MM.1S (cell line): Measurements from ENCODE around the gene ANKH.

ENCODE experiments used
- DNase-seq: peaks from one replicate; pipeline ENCODE4 v3.0.0-alpha.2; 2015
- H2AFZ ChIP-seq: fragments of 300-600 bp; sonication (generic); 2 replicates; pipeline ENCODE4 v1.6.0; 2016; ENCODE audit warnings: antibody characterized with exemption, low read length
- H3F3A ChIP-seq: fragments of 300-600 bp; sonication (generic); 2 replicates; pipeline ENCODE4 v1.6.1; 2016; ENCODE audit warnings: mild to moderate bottlenecking, antibody characterized with exemption, low read length, moderate library complexity, mixed read lengths; ENCODE audit not compliant: insufficient read depth
- H3K27ac ChIP-seq: fragments of 300-600 bp; sonication (generic); 2 replicates; pipeline ENCODE4 v1.5.1; 2016; ENCODE audit warnings: mild to moderate bottlenecking, low read length
- H3K27me3 ChIP-seq: fragments of 300-600 bp; sonication (generic); replicated peaks from 2 replicates; pipeline ENCODE4 v1.6.0; 2016; ENCODE audit warnings: low read length; ENCODE audit not compliant: insufficient read depth
- H3K36me3 ChIP-seq: fragments of 300-600 bp; sonication (generic); replicated peaks from 2 replicates; pipeline ENCODE4 v1.6.1; 2016; ENCODE audit warnings: mild to moderate bottlenecking, low read length, mixed read lengths; ENCODE audit not compliant: insufficient read depth
- H3K4me1 ChIP-seq: fragments of 300-600 bp; sonication (generic); 2 replicates; pipeline ENCODE4 v1.6.1; 2016; ENCODE audit warnings: low read length, mixed read lengths
- H3K4me2 ChIP-seq: fragments of 300-600 bp; sonication (generic); 2 replicates; pipeline ENCODE4 v1.6.0; 2016; ENCODE audit warnings: low read depth, low read length
- H3K4me3 ChIP-seq: fragments of 300-600 bp; sonication (generic); 2 replicates; pipeline ENCODE4 v1.5.1; 2016; ENCODE audit warnings: low read length, mixed read lengths
- H3K79me2 ChIP-seq: fragments of 300-600 bp; sonication (generic); 2 replicates; pipeline ENCODE4 v1.6.1; 2016; ENCODE audit warnings: mixed run types, low read length, mixed read lengths
- H3K9ac ChIP-seq: fragments of 300-600 bp; sonication (generic); 2 replicates; pipeline ENCODE4 v1.6.1; 2016; ENCODE audit warnings: low read length, mixed read lengths
- H3K9me2 ChIP-seq: fragments of 300-600 bp; sonication (generic); replicated peaks from 2 replicates; pipeline ENCODE4 v1.6.1; 2016; ENCODE audit warnings: mild to moderate bottlenecking, low read length, mixed read lengths; ENCODE audit not compliant: insufficient read depth
- H3K9me3 ChIP-seq: fragments of 300-600 bp; sonication (generic); replicated peaks from 2 replicates; pipeline ENCODE4 v1.6.1; 2016; ENCODE audit warnings: mild to moderate bottlenecking, low read length, mixed read lengths; ENCODE audit not compliant: insufficient read depth
- H4K20me1 ChIP-seq: fragments of 300-600 bp; sonication (generic); 2 replicates; pipeline ENCODE4 v1.6.1; 2016; ENCODE audit warnings: mild to moderate bottlenecking, low read length, moderate library complexity, mixed read lengths; ENCODE audit not compliant: insufficient read depth
- EZH2 ChIP-seq: fragments of 300-600 bp; sonication (generic); optimal IDR thresholded peaks from 2 replicates; pipeline ENCODE3; 2017; ENCODE audit warnings: low read depth, mild to moderate bottlenecking, antibody characterized with exemption, low read length, mixed read lengths
- EZH2phosphoT487 ChIP-seq: fragments of 300-600 bp; sonication (generic); IDR thresholded peaks from 2 replicates; pipeline ENCODE4 v1.6.1; 2018; ENCODE audit warnings: antibody characterized with exemption, low read length
- TF ChIP-seq, protein P1 (sequence below): fragments of 300-600 bp; sonication (generic); IDR thresholded peaks from 2 replicates; pipeline ENCODE4 v1.5.1; 2016; ENCODE audit warnings: antibody characterized with exemption, low read length, mixed read lengths

ANKH gene

GRCh38 chr5:14712666-14713065, 158.9 kb downstream of the ANKH start:
- no peaks in the 10 kb centered on the region for H3K9me2 ChIP-seq

GRCh38 chr5:14712131-14712530, 159.4 kb downstream of the ANKH start:
- no peak for DNase-seq
- Histone ChIP-seq H3F3A (no peaks in the 10 kb centered on the region), H3K9ac (no peak overlapping the region), H2AFZ (no peak overlapping the region), H3K9me2 (no peaks in the 10 kb centered on the region), H3K9me3 (no peaks in the 10 kb centered on the region), H3K27me3 (no peaks in the 10 kb centered on the region), H3K27ac (no peak overlapping the region), H3K4me1 (no peaks in the 10 kb centered on the region), H4K20me1 (no peaks in the 10 kb centered on the region), H3K4me2 (no peak overlapping the region), H3K79me2 (no peaks in the 10 kb centered on the region), H3K4me3 (no peak overlapping the region), H3K36me3 (no peaks in the 10 kb centered on the region; the same call in 1 of the 2 replicates)
- TF ChIP-seq, protein P1, sequence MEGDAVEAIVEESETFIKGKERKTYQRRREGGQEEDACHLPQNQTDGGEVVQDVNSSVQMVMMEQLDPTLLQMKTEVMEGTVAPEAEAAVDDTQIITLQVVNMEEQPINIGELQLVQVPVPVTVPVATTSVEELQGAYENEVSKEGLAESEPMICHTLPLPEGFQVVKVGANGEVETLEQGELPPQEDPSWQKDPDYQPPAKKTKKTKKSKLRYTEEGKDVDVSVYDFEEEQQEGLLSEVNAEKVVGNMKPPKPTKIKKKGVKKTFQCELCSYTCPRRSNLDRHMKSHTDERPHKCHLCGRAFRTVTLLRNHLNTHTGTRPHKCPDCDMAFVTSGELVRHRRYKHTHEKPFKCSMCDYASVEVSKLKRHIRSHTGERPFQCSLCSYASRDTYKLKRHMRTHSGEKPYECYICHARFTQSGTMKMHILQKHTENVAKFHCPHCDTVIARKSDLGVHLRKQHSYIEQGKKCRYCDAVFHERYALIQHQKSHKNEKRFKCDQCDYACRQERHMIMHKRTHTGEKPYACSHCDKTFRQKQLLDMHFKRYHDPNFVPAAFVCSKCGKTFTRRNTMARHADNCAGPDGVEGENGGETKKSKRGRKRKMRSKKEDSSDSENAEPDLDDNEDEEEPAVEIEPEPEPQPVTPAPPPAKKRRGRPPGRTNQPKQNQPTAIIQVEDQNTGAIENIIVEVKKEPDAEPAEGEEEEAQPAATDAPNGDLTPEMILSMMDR: no peak
- TF ChIP-seq EZH2phosphoT487: no peak
- TF ChIP-seq EZH2: no peak

More at GRCh38 chr5:14712666-14713065, 158.9 kb downstream of the ANKH start:
- Histone ChIP-seq H3K9ac (no peak overlapping the region), H3F3A (no peaks in the 10 kb centered on the region), H3K4me2 (no peak overlapping the region), H3K79me2 (no peaks in the 10 kb centered on the region), H3K27me3 (no peaks in the 10 kb centered on the region), H3K4me3 (no peak overlapping the region), H3K9me3 (no peaks in the 10 kb centered on the region), H3K36me3 (no peaks in the 10 kb centered on the region; the same call in 1 of the 2 replicates), H3K27ac (no peak overlapping the region), H4K20me1 (no peaks in the 10 kb centered on the region), H2AFZ (no peak overlapping the region), H3K4me1 (no peaks in the 10 kb centered on the region)
- TF ChIP-seq, protein P1: no peak
- no peak for TF ChIP-seq EZH2
- TF ChIP-seq EZH2phosphoT487: no peak
- DNase-seq: no peak

- Histone ChIP-seq H3K4me3 (no peak overlapping the region), H3K79me2 (0 out of 2 replicates have a peak, but pooled peaks cover 4% of the 10 kb centered on the region), H3K9ac (no peak overlapping the region), H3K9me3 (no peaks in the 10 kb centered on the region), H3K4me2 (no peak overlapping the region), H2AFZ (no peak overlapping the region), H3F3A (no peaks in the 10 kb centered on the region; the same call in 1 of the 2 replicates), H3K27me3 (no peaks in the 10 kb centered on the region), H3K9me2 (no peaks in the 10 kb centered on the region), H3K27ac (no peak overlapping the region), H4K20me1 (no peaks in the 10 kb centered on the region), H3K4me1 (no peaks in the 10 kb centered on the region), H3K36me3 (no peaks in the 10 kb centered on the region; the same call in 1 of the 2 replicates)
- no peak for DNase-seq
- TF ChIP-seq, protein P1: no peak
- no peak for TF ChIP-seq EZH2phosphoT487
- no peak for TF ChIP-seq EZH2
Measured at GRCh38 chr5:14710313-14710994, 161.1 kb downstream of the ANKH start.
